Measurements from ENCODE around the gene PLA2G2A. TPM values are rescaled to one million over a fixed set of nuclear protein-coding genes. Genes with fewer than 3 reads are reported as not detected.
"Not testable (repeated sequence)": the region's sequence is repeated elsewhere in the genome, so short reads cannot be mapped to it uniquely, and the experiment has no call there.

The PLA2G2A gene
- total RNA-seq, 2 experiments from 2014 or later = not detected

DNA sequence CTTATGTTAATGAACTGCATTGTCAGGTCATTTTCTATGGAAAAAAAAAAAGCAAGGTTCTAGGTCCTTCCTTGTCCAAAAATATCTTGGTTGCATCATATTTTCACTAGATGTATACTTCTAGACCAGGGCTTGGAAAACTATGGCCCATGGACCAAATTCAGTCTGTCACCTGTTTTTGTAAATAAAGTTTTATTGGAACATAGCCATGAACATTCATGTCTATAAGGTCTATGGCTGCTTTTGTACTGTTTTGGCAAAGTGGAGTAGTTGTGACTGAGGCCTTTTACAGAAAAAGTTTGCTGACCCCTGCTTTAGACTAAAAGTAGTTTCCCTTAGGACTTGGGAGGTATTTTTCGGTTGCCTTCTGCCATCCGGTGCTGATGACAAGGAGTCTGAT lies 36.8 kb downstream of the PLA2G2A start:
- ChIA-PET POLR2A (no interaction called here), CTCF (no interaction called here)
- intact Hi-C loops (cut with DNase I, micrococcal nuclease) = no loop called here
- no peaks in the 10 kb centered on the region for H3K9me3 Mint-ChIP-seq (ENCODE audit: low read depth)
- DNase-seq (no peak), ATAC-seq (no peak)
- H3K4me3 Mint-ChIP-seq = no peak overlapping the region
- peaks cover 10% of the 10 kb centered on the region for H3K27me3 Mint-ChIP-seq
- H3K27ac Mint-ChIP-seq = no peak overlapping the region
- H3K36me3 Mint-ChIP-seq (ENCODE audit: low read depth) = no peaks in the 10 kb centered on the region
- H3K4me1 Mint-ChIP-seq = no peaks in the 10 kb centered on the region

DNA sequence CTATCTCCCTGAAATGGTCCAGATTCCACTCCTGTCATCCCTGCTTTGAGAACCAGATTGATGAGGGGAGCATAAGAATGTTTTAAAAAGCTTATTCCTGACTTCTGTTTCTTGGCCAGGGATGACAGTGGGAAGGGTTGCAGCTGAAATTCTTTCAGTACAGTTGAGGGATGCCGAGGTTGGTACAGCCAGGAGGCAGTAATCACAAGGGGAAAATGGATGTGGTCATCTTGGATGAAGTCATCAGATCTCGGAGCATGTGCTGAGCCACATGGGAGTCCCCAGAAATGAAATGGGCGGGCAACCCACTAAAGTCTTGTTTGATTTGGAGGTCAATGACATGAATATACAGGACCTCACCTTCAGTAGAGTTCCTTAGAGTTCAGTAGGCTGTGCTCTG lies 37.3 kb downstream of the PLA2G2A start:
- H3K4me3 Mint-ChIP-seq = no peak overlapping the region
- CTCF ChIA-PET = no interaction called here
- peaks cover 10% of the 10 kb centered on the region for H3K27me3 Mint-ChIP-seq
- intact Hi-C loops (cut with DNase I, micrococcal nuclease) = no loop called here
- ATAC-seq = no peak
- no peaks in the 10 kb centered on the region for H3K36me3 Mint-ChIP-seq (ENCODE audit: low read depth)
- no peak overlapping the region for H3K27ac Mint-ChIP-seq
- no peaks in the 10 kb centered on the region for H3K9me3 Mint-ChIP-seq (ENCODE audit: low read depth)
- no peaks in the 10 kb centered on the region for H3K4me1 Mint-ChIP-seq
- no peak for DNase-seq
- POLR2A ChIA-PET = no interaction called here

DNA sequence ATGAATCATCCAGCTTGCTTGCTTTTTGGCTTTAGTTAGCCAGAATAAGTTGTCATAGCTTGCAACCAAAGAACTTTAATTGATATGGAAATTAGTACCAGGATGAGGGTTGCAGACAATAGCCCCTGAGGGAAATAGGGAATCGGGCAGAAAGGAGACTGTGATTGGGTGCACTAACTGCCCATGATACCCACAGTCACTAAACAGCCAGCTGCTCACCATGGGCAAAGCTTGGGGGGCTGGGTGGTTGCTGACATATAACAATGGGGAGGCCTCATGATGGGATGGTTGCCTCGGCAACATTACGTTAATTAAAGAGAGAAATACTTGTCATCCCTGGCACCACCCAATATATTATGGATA lies 38.2 kb downstream of the PLA2G2A start:
- H3K36me3 Mint-ChIP-seq (ENCODE audit: low read depth) = no peaks in the 10 kb centered on the region
- no peak for DNase-seq
- peaks cover 3% of the 10 kb centered on the region for H3K27me3 Mint-ChIP-seq
- H3K9me3 Mint-ChIP-seq (ENCODE audit: low read depth) = no peaks in the 10 kb centered on the region
- no peak overlapping the region for H3K27ac Mint-ChIP-seq
- ATAC-seq = no peak
- no peak overlapping the region for H3K4me3 Mint-ChIP-seq
- intact Hi-C loops (cut with DNase I, micrococcal nuclease) = no loop called here
- ChIA-PET CTCF (no interaction called here), POLR2A (no interaction called here)
- no peaks in the 10 kb centered on the region for H3K4me1 Mint-ChIP-seq

DNA sequence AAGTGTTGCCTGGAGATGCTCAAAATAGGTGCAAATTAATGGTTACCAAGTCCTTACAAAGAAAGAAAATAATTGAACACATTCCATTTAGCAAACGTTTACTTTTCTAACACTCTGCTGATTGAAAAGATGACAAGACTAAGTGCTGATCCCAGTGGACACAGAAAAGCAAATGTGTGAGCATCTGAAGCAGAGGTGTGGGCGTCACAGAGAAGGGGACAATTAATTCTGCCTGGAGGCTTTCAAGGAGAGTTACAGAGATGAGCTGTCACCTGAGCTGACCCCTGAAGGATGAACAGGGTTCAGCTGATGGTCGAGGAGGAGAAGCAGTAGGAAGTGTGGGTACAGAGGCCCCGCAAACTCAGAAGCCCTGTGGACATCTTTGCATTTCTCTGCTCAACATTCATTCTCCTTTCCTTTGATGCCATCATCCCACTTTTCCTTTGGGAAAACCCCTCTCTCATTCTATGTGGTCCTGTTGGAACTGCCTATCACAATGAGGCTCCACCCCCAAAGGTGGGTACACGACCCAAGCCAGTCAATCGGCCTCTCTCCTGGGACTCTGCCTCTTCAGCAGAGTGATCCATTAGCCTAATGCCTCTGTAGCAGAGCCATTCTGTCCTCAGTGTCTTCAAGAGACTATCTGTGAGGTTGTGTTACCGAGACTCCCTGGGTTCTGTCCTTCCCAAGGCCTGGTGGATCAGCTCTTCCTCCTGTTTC lies 38.8 kb downstream of the PLA2G2A start:
- no peak overlapping the region for H3K27ac Mint-ChIP-seq
- no peaks in the 10 kb centered on the region for H3K27me3 Mint-ChIP-seq
- no peaks in the 10 kb centered on the region for H3K4me1 Mint-ChIP-seq
- ATAC-seq (no peak), DNase-seq (no peak)
- no peaks in the 10 kb centered on the region for H3K36me3 Mint-ChIP-seq (ENCODE audit: low read depth)
- no peaks in the 10 kb centered on the region for H3K9me3 Mint-ChIP-seq (ENCODE audit: low read depth)
- ChIA-PET POLR2A (no interaction called here), CTCF (no interaction called here)
- H3K4me3 Mint-ChIP-seq = no peak overlapping the region
- intact Hi-C loops (cut with DNase I, micrococcal nuclease) = loop anchor here in 1 of 2 experiments (1.0 kb wide), 1 partner anchor 21 kb away; no protein-coding TSS in a partner anchor

DNA sequence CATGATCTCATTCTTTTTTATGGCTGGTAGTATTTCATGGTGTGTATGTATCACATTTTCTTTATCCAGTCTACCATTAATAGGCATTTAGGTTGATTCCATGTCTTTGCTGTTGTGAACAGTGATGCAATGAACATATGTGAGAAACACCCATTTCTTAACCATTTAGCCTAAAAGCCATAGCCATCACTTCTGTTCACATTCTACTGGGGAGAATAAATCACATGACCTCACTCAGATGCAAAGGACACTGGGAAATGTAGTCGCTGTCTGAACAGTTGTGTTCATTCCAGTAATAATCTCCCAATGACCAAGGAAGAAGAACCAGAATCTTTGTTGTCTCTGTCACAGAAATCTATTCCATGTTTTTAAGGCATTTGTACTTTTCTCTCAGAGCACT lies 40.9 kb downstream of the PLA2G2A start:
- Mint-ChIP-seq H3K27me3 (no peaks in the 10 kb centered on the region), H3K4me1 (no peaks in the 10 kb centered on the region)
- POLR2A ChIA-PET = no interaction called here

DNA sequence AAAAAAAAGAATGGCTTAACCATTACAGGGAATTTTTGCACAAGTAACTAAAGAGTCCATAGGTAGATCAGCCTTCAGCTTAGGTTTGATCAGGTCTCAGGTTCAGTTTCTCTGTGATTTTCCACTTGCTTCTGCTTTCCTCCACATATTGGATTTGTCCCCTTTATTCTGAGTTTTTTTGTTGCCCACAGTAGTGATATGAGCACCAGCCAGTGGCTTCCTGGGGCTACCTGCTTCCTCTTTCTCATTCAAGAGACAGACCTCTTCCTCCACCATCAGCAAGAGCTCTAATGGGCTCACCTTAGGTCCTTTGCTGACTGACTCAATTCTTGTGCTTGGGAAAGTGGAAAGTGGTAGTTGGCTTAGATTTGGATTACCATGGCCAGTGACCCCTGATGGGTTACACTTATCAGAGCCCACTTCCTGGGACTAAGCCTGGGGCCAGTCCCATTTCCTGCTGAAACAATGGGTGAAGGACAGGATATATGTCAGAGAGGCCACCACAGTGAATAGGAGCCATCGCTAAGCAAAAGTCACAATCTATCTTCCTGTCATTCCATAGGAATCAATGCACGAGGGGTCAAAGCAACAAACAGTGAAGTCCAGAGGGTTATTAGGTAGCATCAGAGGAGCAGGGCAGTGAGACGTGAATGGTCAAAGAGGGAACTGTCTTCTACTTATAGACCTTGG lies 43.2 kb downstream of the PLA2G2A start:
- no peaks in the 10 kb centered on the region for H3K27me3 Mint-ChIP-seq
- no peak overlapping the region for H3K4me3 Mint-ChIP-seq
- ATAC-seq (no peak), DNase-seq (no peak)
- CTCF ChIA-PET = interaction anchor here (1.4 kb wide), 1 partner anchor 13 kb away, joined by 4 read pairs; no protein-coding TSS in a partner anchor
- POLR2A ChIA-PET = no interaction called here
- peaks cover 15% of the 10 kb centered on the region for H3K9me3 Mint-ChIP-seq (ENCODE audit: low read depth)
- intact Hi-C loops (cut with DNase I, micrococcal nuclease) = no loop called here
- H3K36me3 Mint-ChIP-seq (ENCODE audit: low read depth) = peaks cover 3% of the 10 kb centered on the region
- H3K27ac Mint-ChIP-seq = no peak overlapping the region
- H3K4me1 Mint-ChIP-seq = no peaks in the 10 kb centered on the region

More for the DNA sequence above, 40.9 kb downstream of the PLA2G2A start:
- intact Hi-C loops (cut with DNase I, micrococcal nuclease) = no loop called here
- Mint-ChIP-seq H3K36me3 (ENCODE audit: low read depth) (no peaks in the 10 kb centered on the region), H3K4me3 (no peak overlapping the region), H3K27ac (no peak overlapping the region), H3K9me3 (ENCODE audit: low read depth) (no peaks in the 10 kb centered on the region)
- DNase-seq = no peak
- no peak for ATAC-seq
- CTCF ChIA-PET = interaction anchor here (0.6 kb wide), 1 partner anchor 59 kb away, joined by 3 read pairs; no protein-coding TSS in a partner anchor

DNA sequence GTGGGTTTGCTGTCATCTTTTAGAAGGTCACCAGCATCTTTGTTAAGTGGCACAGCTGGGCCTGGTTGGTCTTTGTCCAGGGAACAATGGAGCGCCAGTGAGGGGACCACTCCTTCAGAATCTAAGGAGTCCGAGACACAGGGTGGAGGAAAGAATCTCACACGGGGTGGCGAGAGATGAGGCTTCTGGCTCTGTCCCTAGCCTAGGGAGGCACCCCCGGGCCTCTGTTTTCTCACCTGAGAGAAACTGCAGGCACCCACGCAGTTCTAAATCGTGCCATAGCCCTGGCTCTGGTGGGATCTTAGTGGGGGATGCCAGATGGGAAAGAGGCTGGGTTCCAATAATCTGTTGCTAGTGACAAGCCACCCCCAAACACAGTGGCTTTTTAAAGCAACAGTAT lies 45.1 kb downstream of the PLA2G2A start:
- Mint-ChIP-seq H3K4me1 (no peaks in the 10 kb centered on the region), H3K27me3 (no peaks in the 10 kb centered on the region), H3K36me3 (ENCODE audit: low read depth) (peaks cover 3% of the 10 kb centered on the region), H3K27ac (no peak overlapping the region), H3K4me3 (no peak overlapping the region), H3K9me3 (ENCODE audit: low read depth) (peaks cover 15% of the 10 kb centered on the region)
- ATAC-seq (no peak), DNase-seq (no peak)
- ChIA-PET POLR2A (no interaction called here), CTCF (no interaction called here)
- intact Hi-C loops (cut with DNase I, micrococcal nuclease) = no loop called here

DNA sequence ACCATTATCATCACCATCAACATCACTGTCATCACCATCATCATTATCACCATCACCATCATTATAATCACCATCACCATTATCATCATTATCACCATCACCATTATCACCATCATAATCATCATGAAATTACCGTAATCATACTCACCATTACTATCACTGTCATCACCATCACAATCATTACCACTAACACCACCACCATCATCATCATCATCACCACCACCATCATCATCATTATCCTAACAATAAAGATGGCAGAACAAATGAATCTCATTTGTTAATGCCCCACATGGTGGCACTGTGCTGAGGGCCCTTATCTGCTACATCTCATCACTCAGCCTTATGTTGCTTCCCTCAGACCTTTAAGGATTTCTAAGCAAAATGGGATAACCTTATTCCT lies 46.6 kb downstream of the PLA2G2A start:
- intact Hi-C loops (cut with DNase I, micrococcal nuclease) = no loop called here
- Mint-ChIP-seq H3K36me3 (ENCODE audit: low read depth) (peaks cover 3% of the 10 kb centered on the region), H3K27ac (no peak overlapping the region), H3K4me1 (no peaks in the 10 kb centered on the region), H3K27me3 (no peaks in the 10 kb centered on the region), H3K4me3 (no peak overlapping the region), H3K9me3 (ENCODE audit: low read depth) (peaks cover 15% of the 10 kb centered on the region)
- DNase-seq (no peak), ATAC-seq (no peak)
- ChIA-PET POLR2A (no interaction called here), CTCF (interaction anchor here (0.6 kb wide), 1 partner anchor 14 kb away, joined by 3 read pairs; no protein-coding TSS in a partner anchor)

DNA sequence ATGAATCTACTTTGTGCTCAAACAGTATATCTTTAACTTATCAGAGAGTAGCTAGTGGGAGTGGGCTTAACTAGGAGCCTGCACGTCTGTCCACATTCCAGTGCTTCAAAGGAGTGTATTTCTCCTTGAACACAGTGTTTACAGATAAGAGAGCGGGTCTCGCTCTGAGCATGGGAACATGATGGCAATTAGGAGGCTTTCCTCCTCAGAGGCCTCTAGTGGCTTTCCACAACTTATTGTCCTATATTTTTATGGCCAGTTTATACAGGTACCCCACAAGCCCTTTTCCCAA lies 52.3 kb downstream of the PLA2G2A start:
- H3K4me3 Mint-ChIP-seq; H3K27ac Mint-ChIP-seq; POLR2A ChIA-PET; CTCF ChIA-PET; H3K4me1 Mint-ChIP-seq; H3K27me3 Mint-ChIP-seq; DNase-seq; ATAC-seq; H3K36me3 Mint-ChIP-seq (ENCODE audit: low read depth); H3K9me3 Mint-ChIP-seq (ENCODE audit: low read depth); intact Hi-C loops (cut with DNase I, micrococcal nuclease): not testable (repeated sequence)

DNA sequence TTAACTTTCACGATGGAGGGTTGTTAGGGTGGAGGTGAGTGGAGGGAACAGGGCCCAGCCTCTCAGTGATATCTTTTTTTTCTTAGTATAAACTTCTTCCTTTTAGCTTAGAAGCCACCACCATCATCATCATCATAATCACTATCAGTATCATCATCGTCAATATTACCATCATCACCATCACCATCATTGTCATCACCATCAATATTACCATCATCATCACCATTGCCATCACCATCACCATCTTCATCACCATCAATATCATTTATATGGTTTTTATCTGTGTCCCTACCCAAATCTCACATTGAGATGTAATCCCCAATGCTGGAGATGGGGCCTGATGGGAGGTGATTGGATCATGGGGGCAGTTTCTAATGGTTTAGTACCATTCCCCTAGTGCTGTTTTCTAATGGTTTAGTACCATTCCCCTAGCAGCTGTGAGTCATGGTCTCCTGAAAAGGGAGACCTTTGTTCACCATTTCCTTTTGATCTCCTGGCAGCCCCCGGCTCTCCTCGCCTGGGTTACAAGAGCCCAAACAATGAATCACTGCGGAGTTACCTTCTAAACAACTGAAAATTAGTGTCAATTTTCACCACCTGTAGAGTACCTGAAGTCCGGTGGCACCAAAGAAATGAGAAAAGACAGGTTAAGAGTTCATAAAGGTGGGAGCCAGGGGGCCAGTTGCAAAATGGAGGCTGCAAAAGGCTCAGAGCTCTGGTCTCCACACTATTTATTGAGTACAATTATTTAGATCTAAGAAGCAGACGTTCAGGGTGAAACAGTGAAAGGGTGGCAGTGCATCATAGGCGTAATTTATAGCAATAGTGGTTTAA lies 52.9 kb downstream of the PLA2G2A start:
- ATAC-seq = no peak

More for the DNA sequence above, 52.9 kb downstream of the PLA2G2A start:
- Mint-ChIP-seq H3K27ac (no peak overlapping the region), H3K9me3 (ENCODE audit: low read depth) (peaks cover under 1% of the 10 kb centered on the region), H3K36me3 (ENCODE audit: low read depth) (peaks cover 1% of the 10 kb centered on the region), H3K27me3 (no peaks in the 10 kb centered on the region), H3K4me1 (no peaks in the 10 kb centered on the region), H3K4me3 (no peak overlapping the region)
- DNase-seq = no peak
- intact Hi-C loops (cut with DNase I, micrococcal nuclease) = no loop called here
- ChIA-PET POLR2A (no interaction called here), CTCF (interaction anchor here (0.6 kb wide), 1 partner anchor 177 kb away, joined by 3 read pairs; no protein-coding TSS in a partner anchor)

Measured in activated CD4-positive, alpha-beta T cell treated with anti-CD3 and anti-CD28 coated beads for 36 hours (primary cell).